Ecto neural progenitor cell (in vitro differentiated cells): Measurements from ENCODE around the gene OTUD1.
"Not testable (repeated sequence)": the region's sequence is repeated elsewhere in the genome, so short reads cannot be mapped to it uniquely, and the experiment has no call there.

Source experiments
- DNase-seq: peaks from one replicate; pipeline ENCODE4 v3.0.0-alpha.2; 2018; ENCODE audit warnings: low spot score

The OTUD1 gene, protein sequence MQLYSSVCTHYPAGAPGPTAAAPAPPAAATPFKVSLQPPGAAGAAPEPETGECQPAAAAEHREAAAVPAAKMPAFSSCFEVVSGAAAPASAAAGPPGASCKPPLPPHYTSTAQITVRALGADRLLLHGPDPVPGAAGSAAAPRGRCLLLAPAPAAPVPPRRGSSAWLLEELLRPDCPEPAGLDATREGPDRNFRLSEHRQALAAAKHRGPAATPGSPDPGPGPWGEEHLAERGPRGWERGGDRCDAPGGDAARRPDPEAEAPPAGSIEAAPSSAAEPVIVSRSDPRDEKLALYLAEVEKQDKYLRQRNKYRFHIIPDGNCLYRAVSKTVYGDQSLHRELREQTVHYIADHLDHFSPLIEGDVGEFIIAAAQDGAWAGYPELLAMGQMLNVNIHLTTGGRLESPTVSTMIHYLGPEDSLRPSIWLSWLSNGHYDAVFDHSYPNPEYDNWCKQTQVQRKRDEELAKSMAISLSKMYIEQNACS

GRCh38 chr10:23438547-23439451 lies at the start of gene OTUD1:
TSS of gene OTUD1 (plus strand) at chr10:23439075. CDS start at chr10:23439458, 383 bp downstream.
- DNase-seq = peak; percentile 93

GRCh38 chr10:23390408-23390807 lies 48.5 kb upstream of the OTUD1 start:
- DNase-seq = not testable (repeated sequence)

- DNase-seq = no peak
These were observed 48.1 kb upstream of the OTUD1 start for GRCh38 chr10:23390809-23391208.

- no peak for DNase-seq
These were observed 47.1 kb upstream of the OTUD1 start for GRCh38 chr10:23391821-23392220.

DNA sequence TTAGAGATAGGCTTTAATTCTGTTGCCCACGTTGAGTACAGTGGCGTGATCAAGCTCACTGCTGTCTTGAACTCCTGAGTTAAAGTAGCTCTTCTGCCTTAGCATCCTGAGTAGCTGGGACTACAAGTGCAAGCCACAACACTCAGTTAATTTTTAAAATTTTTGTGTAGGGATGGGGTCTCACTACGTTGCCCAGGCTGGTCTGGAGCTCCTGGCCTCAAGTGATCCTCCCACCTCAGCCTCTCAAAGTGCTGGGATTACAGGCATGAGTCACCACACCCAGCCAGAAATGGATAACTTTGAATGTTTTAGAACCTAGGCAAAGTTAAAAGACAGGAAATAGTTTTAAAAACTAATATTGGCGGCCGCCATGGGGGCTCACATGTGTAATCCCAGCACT lies 43.9 kb upstream of the OTUD1 start:
- DNase-seq = no peak

DNA sequence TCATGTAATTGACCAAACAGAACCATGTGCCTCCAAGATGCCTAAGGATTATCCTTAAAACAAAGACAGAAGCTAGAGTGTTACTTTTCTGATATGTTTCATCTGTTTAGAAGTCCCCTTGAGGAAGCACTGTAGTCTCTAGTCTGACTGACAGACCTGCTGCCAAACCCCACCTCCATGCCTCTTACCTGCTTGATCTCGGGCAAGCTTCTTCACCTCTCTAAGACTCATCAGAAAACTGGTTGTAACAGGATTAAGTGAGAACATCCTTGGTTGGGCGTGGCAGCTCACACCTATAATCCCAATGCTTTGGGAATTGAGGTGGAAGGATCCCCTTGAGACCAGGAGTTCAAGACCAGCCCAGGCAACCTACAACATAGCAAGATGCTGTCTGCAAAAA lies 42.2 kb upstream of the OTUD1 start:
- no peak for DNase-seq

DNA sequence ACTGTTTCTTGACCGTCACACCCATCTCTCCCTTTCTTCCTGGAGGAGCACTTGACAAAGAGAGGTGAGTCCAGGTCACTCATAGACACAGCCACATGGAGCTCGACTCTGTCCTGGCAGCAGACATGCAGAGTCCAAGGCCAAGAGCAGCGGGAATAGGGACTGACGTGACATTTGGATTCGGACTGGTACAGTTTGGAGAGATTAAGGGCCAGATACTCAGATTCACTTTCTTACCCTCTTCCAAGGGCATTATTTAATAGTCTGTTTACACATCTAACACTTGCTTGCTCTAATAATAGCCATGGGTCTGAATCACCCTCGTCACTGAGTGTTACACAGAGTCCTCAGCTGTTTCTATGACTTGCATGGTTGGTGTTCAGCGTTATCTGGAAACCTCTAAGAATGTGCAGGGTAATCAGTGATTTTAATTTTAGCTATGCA lies 39.2 kb upstream of the OTUD1 start:
- no peak for DNase-seq

DNA sequence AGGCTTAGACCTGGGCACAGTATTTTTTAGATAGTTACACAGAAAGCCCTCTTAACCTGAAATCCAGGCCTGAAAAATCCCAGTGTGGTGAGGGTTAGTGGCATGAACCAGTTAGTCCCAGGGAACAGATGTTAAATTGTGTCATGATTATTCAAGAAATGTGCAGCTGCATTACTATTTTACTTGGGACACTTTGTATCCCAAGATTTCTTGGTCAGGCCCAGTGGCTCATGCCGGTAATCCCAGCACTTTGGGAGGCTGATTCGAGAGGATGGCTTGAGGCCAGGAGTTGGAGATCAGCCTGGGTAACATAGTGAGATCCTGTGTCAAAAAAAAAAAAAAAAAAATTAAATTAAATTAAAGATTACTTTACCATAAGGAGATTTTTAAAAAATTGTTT lies 36.0 kb upstream of the OTUD1 start:
- DNase-seq = no peak

DNA sequence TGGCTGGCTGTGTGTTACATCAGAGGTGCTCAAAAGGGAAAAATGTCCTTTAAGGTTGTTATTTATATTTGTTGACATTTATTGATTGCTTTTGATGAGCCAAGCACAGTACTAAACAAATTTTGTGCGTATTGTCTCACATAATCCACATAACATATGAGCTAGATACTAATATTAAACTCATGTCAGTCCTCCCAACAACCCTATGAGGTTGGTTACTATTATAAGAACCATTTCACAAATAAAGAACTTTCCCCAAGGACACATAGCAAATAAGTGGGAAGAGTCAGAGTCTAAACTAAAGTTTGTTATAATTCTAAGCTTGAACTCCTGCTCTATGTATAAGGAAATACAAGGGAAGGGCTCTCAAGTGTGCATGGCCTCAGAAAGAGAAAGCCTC lies 35.6 kb upstream of the OTUD1 start:
- DNase-seq = no peak

- no peak for DNase-seq
These were observed 35.2 kb upstream of the OTUD1 start for GRCh38 chr10:23403719-23404118.

GRCh38 chr10:23404461-23404980 lies 34.4 kb upstream of the OTUD1 start:
- no peak for DNase-seq

GRCh38 chr10:23405540-23405939 lies 33.3 kb upstream of the OTUD1 start:
- DNase-seq = no peak

DNA sequence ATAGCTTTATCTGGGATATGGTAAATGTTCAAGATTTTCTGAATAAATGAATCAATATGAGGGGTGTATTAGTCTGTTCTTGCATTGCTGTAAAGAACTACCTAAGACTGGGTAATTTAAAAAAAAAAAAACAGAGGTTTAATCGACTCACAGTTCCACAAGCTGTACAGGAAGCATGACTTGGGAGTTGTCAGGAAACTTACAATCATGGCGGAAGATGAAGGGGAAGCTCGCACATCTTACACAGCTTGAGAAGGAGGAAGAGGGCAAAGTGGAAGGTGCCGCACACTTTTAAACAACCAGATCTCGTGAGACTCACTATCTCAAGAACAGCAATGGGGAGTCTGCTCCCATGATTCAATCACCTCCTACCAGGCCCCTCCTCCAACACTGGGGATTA lies 32.5 kb upstream of the OTUD1 start:
- DNase-seq = no peak

DNA sequence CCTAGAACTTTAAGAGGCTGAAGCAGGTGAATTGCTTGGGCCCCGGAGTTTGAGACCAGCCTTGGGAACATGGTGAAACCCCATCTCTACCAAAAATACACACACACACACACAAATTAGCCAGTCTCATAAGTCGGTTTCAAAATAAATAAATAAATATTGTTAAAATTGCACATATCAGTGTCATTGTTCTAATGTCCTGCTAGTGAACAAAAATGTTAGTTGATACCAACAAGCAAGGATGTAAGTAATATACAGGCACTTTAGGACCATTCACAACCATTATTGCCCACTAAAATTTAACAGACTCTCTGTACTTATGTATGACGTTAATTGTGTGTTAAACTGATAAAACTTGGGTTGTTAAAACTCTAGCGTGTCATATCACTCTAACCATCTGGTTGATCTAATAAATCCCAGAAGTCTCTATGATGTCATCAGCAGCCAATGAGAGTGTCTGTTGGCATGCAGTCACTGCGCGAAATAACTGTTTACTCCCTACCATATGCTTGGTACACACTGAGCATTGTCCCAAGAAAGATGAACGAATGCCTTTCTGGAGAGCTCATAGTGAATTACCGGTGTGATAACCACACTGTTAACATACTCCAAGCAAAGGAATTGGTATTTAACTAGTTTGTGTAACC lies 30.4 kb upstream of the OTUD1 start:
- no peak for DNase-seq

GRCh38 chr10:23412223-23412622 lies 26.7 kb upstream of the OTUD1 start:
- no peak for DNase-seq

DNA sequence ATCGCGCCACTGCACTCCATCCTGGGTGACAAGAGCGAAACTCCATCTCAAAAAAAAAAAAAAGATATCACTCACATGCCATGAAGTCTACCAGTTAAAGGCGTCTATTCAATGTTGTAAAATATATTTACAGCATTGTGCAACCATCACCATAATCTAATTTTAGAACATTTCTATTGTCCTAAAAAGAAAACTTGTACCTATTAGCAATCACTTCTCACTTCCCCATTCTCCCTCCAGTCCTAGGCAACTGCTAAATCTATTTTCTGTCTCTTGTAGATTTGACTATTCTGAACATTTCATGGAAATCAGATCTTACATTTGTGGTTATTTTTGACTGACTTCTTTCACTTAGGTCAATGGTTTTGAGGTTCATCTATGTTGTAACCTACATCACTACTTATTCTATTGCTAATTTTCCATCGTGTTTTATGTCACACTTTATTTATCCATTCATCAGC lies 25.2 kb upstream of the OTUD1 start:
- DNase-seq = no peak

DNA sequence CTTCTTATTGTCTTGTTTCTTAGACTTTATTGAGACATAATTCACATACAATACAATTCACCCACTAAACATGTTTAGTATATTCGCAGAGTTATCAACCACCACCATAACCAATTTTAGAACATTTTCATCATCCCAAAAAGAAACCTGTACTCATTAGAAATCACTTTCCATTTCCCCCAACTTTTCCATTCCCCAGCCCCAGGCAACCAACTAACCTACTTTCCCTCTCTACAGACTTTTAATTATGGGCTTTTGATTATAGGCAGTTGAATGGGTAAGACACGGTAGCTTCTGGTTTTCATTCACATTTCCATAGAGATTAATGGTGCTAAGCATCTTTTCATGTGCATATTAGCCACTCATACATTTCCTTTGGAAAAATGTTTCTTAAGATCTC lies 24.2 kb upstream of the OTUD1 start:
- DNase-seq = no peak

DNA sequence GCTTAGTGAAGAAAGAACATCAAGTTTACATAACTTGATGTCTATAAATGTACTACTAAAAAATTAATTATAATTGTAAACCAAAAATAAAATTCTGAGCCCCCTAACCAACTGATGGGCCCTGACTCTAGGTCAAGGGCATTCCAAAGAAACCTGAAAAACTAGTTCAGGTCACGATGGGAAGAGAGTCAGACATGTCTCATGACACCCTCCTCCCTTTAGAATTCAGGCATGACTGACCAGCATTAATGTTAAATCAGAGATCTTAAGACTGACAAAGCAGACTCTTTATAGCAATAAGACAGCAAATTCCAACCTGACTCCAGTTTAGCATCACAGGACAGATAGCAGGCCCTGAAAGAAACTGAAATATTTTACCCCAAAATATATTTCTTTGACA lies 21.6 kb upstream of the OTUD1 start:
- DNase-seq = no peak

DNA sequence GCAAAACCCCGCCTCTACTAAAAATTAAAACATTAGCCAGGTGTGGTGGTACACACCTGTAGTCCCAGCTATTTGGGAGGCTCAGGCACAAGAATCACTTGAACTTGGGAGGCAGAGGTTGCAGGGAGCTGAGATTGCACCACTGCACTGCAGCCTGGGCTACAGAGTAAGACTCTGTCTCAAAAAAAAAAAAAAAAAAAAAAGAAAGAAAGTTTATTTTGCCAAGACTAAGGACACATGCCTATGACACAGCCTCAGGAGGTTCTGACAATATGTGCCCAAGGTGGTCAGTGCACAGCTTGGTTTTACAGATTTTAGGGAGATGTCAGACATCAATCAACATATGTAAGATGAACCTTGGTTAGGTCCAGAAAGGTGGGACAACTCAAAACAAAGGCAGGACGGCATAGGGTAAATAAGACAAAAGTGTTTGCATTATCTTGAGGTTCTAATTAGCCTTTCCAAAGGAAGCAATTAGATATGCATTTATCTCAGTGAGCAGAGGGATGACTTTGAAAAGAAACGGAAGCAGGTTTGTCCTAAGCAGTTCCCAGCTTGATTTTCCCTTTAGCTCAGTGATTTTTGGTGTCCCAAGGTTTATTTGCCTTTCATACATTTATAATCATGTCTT lies 20.7 kb upstream of the OTUD1 start:
- DNase-seq = no peak

GRCh38 chr10:23419201-23419600 lies 19.7 kb upstream of the OTUD1 start:
- no peak for DNase-seq

DNA sequence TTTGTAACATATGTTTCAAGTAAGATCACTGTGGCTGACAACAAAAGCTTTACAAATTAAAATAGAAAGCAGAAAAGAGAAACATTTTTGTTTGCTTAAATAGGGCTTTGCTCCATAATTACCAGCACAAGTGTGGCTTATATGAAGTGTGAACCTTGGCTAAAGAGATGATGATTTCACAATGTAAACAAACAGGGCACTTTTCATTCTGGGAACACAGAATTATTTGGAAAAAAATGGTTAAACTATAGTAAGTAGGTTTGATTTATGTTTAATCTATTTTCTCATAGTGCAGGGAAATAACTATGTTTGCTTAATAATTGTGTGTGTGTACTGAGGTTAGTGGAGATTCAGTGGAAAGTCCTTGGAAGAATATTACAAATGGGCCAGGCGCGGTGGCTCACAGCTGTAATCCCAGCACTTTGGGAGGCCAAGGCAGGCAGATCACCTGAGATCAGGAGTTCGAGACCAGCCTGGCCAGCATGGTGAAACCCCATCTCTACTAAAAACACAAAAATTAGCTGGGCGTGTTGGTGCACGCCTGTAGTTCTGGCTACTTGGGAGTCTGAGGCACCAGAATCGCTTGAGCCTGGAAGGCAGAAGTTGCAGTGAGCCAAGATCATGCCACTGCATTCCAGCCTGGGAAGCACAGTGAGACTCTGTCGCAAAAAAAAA lies 19.1 kb upstream of the OTUD1 start:
- DNase-seq = no peak
